HG03175 (cell line): ENCODE results near the gene TMEM140.
A peak's percentile ranks its signal among the peaks of the same experiment; 100 is the strongest.

Experiments used
- ATAC-seq: cut with Tn5 transposase; IDR thresholded peaks from one replicate; pipeline ENCODE4 v1.9.1; 2021; ENCODE audit warnings: mild to moderate bottlenecking, moderate library complexity; ENCODE audit not compliant: unreplicated experiment

The TMEM140 gene

DNA sequence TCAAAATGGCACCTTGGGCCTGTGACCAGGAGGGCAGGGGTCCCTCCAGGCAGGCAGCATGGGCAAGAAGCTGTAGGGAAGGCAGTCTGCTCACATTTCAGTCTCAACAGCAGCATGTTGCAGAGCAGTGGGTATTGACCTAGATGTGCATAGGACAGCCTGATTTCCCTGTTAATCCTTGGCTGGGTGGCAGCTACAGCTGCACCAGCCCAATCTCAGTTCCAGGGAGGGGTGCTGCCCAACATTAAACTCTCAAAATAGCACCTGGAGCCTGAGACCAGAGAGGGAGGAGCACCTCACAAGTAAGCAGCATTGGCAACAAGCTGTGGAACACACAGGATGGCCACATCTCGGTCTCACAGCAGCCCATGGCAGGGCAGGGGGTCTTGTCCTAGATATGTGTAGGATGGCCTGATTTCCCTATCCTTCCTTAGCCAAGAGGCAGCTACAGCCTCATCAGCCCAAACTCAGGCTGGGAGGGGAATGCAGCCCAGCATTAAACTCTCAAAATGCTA lies 10.3 kb downstream of the TMEM140 start:
- ATAC-seq = no peak

DNA sequence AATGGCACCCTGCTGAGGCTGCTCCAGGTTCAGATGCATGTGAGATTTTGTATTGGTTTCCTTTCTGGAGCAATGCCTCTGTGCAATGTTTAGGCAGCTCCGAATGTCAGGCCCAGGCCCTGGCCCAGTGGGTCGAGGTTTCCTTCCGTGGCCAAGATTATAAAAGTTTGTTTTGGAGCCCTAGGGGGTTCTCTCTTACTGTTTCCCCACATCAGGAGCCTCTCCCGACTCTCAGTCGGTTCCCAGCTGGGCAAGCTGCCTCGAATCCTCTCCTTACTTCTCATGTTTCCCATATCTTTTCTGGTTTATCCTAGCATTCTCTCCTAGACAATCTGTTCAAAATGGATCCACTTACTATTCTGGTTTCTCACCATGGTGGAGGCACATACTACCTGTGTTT lies 11.0 kb downstream of the TMEM140 start:
- ATAC-seq = no peak

DNA sequence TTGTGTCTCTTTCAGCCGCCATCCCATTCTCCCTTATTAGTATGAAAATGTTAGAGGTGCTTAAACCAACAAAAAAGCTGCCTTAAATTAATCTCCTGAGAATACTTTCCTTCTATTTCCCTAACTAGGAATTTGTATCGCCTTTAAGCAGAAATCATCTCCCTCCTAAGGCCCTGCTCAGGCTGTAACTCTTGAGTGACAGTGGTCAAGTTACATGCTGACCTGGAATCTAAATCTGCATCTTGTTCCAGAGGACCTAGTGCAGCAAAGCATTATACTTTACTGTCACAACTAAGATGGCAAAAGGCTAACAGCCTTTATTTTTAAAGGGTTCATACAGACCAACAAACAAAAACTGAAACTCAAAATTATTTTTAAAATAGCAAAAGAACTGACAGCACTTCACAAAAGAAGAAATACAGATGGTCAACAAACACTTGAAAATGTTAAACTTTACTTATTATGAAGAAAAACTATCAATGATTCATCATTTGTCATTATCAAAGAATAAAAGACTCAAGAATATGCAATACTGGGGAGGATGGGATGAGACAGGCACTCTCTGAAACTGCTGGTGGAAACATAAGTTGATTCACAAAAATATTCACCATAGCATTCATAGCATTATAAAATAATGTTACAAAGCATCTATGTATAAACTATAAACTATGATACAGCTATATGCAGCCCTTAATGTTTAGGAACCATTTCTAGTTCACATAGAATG lies 11.7 kb downstream of the TMEM140 start:
- no peak for ATAC-seq

- ATAC-seq = peak; percentile 62
Observed at GRCh38 chr7:135160098-135160857, 12.4 kb downstream of the TMEM140 start.

GRCh38 chr7:135160858-135161653 lies 13.2 kb downstream of the TMEM140 start:
- peak; percentile 49 for ATAC-seq

- no peak for ATAC-seq
Observed at GRCh38 chr7:135161669-135162068, 13.8 kb downstream of the TMEM140 start.

- ATAC-seq = no peak
Observed at GRCh38 chr7:135162382-135163001, 14.6 kb downstream of the TMEM140 start.

- no peak for ATAC-seq
Observed at GRCh38 chr7:135164357-135165061, 16.6 kb downstream of the TMEM140 start.

DNA sequence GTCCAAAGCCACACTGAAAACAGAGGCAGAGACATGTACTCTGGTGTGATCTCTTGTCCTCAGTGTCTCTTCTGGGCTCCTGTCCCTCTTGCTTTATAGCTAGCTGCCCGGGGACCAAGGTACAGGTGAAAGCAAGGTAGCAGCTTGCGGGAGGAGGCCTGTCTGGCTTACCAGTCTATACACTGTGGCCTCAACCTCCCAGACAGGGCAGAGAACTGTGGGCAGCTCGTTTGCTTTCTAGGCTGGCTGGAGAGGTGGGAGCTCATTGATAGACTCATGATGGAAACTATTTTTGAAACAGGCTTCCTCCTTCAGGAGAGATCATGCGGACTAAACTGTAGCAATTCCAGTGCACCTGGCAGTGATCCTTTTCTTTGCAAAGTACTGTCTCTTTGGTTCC lies 18.0 kb downstream of the TMEM140 start:
- ATAC-seq = no peak

DNA sequence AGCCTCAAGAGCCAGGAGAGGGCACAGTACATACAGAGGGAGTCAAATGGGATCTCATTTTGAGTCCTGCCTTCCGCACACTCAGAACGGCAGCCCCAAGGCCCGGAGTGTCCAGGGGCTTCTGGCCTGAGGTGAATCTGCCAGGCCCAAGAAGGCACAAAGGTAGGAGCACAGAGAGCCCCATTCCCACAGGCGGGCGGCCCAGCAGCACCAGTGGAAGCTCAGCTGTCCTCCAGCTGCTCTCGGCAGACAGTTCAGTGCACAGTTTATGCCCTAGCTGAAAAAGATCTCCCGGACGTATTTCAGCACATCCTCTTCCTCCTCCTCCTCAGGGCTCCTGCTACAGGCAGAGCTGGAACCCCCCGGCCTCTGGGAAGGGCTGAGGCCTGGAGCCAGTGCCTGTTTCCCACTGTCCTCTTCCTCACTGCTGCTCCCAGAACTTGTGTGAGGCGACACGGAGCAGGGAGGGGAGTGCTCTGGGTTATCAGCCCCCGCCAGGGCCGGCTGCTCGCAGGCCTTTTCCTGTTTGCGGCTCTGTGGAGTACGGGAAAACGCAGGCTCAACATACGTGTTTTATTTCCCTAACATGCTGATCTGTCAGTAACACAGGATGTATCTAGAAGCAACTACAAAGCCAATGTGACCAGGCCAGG lies 18.6 kb downstream of the TMEM140 start:
- no peak for ATAC-seq

DNA sequence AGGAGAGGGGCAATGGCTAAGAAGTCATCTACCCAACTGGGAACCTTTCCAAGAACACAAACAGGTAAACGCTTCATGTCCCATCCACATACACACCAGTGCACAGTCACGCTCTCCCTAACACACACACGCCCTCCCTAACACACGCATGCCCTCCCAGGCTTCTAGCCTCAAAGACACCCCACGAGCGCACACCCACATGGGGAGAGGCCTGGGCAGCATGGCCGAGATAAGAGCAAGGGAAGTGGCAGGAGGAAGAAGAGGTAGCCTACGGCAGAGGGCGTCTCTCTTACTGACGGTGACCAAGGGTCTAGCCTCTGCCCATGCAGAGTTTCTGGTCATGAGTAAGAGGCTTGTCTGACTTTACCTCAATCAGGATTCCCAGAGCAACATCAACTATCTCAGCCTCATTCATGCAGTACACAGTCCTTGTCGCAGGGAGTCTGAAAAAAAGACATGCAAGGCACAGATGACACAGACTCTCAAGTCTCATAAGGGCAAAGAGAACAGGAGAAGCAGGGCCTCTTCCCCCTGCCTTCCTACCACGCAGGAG lies 19.6 kb downstream of the TMEM140 start:
- ATAC-seq = no peak

GRCh38 chr7:135168001-135168400 lies 20.1 kb downstream of the TMEM140 start:
- ATAC-seq = no peak

DNA sequence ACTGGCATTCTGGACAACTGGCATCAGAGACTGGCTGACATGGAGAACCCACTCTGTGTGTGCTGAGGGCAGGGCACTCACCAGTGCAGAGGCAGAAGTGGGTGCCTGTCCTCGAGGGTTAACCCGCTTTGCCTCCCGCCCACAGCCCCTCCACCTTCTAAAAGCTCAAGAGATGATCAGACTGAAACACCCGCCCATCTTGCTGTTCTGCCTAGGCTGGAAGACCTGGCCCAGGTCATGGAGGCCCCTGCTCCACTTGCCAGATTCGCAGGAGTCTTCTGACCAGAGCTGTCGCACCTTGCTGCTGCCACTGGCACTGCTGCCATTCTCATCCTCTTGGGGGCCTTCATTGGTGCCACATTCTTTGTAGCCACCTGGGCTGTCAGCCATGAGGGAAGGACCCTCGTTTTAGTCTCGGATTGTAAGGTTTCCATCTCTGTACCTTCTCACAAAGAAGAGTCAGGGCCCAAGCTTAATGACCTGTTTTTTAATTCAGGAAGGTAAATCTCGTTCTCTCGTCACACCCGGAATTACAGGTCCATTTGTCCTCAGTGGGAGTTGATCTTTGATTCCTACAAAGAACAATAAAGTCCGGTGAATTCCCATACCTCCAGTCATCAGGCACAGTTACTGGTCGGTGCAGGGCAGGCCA lies 20.7 kb downstream of the TMEM140 start:
- no peak for ATAC-seq

DNA sequence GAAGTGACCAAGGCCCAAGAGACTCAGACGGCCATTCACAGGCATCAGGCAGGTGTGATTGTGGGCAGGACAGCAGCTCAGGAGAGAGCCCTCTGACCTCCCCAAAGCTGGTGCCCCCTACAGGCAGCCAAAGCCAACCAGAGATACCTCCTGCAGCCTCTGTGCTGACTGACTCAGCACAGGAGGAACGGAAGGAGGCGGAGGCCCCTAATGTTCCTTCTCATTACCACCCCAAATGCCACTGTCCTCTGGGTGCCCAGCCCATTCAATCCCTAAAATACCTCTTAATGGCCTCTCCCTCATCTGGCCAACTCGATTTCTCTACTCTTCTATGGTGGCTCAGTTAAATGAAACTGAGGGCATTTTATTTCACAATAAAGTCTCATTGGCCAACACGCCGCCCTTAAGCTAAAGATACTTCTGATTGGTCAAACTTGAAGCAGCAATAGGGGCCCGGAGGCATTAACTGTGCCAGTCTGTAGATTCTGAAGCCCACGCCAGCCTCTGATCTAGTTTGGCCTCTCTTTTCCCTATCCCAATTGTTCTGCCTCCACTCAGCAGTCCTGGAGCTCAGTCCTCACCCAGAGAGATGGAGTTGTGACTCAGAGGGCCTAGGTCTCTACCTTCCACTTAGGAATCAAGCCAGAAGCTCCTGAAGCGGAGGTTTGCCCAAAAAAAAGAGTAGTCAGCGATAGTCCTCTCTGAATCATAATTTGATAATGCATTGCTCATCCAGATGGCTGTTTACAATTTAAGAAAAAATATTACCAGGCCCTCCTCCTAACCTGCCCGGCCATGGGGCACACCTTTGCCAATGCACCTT lies 21.5 kb downstream of the TMEM140 start:
- peak; percentile 55 for ATAC-seq

DNA sequence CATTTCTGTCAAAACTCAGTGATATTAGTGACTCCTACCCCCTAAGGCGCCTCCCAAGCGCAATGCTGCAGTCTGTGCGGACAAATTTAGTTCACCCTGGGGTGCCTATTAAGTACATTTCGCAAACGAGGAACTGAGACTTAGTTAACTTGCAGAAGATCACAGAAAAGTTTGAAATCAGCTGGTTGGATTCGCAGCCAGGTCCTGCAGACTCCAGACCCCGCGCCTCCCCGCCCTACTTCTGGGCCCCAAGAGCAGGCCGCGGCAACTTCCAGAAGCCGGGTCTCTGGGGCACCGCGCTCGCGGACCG lies 22.0 kb downstream of the TMEM140 start:
- peak; percentile 9 for ATAC-seq

DNA sequence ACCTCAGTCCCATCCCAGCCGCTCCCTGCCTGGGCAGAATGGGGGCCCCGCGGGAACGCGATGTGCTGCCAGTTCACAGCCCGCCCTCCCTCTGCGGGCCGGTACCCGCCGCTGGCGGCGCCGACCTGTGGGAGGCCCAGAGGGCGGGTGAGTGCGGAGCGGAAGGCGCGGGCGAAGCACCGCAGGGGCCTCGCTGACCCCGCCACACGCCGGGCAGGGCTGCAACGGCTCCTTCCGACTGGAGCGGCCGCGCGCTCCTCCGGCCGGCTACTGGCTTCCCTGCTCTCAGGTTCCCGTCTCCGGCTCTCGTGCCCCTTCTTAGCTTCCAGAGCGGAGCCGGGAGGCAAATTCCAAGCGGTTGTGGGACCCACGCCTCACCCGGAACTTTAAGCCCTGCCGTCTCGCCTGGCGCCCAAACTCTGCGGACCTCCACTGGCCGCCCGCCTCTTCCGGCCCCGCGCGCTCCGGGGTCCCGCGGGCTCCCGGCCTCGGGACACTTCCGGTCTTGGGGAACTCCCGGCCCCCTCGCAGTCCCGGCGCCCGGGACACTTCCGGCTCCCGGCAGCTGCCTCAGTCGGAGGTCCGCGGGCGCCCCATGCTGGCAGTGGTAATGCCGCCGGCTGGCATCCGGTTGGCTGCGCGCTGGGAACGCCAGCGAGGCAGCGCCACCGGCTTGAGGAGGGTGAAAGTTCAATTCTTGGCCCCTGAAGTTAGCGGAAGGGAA lies 22.6 kb downstream of the TMEM140 start, which contains the start of gene CYREN:
TSS of gene CYREN (minus strand) at position 434 of the 724 bp plus-strand sequence. CDS start 1,785 bp downstream, outside the sequence.
- ATAC-seq = peak; percentile 67

DNA sequence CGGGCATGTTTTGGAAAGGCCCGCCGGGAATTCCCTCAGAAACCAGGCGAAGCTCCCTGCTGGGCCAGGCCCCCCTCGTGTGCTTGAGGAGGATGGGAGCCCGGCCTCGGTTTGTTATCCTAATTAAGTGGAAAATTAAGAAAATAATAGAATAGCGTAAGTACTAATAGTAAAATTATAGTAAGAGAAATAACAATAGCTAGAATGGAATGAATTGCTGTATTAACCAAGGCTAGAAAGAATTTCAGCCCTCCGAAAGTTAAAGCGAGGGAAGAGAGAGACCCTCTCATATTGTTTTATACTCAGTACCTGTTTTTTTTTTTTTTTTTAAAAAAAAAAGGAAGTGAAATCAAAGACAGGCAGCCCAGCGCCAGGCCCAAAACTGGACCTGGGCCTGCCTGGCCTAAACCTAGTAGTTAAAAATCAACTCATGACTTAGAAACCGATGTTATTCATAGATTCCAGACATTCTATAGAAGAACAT lies 23.2 kb downstream of the TMEM140 start:
- ATAC-seq = peak; percentile 43
